Spleen (tissue), 11 donors: ENCODE data around the gene STX12. TPM values are rescaled to one million over a fixed set of nuclear protein-coding genes. Genes with fewer than 3 reads are reported as not detected.

Source experiments
- DNase-seq: peaks from one replicate; pipeline ENCODE4 v3.0.0-alpha.2; 2020
- H3K27ac ChIP-seq, 8 donors: fragments of 200-600 bp; sonication (generic) in 7 of 8; 1 replicate in 4 of 8; 2 replicates in 4 of 8; pipeline versions ENCODE4 v1.5.0 to v1.8.0; 2016 to 2021; ENCODE audit warnings: inconsistent platforms in 4 of 8, mild to moderate bottlenecking in 4 of 8, moderate library complexity in 1 of 8
- H3K27me3 ChIP-seq, 7 donors: fragments of 200-600 bp; sonication (generic) in 6 of 7; replicated peaks in 1 of 7; 1 replicate in 4 of 7; 2 replicates in 3 of 7; pipeline versions ENCODE4 v1.5.0 to v1.8.0; 2016 to 2021; ENCODE audit warnings: inconsistent platforms in 3 of 7, mild to moderate bottlenecking in 1 of 7
- H3K36me3 ChIP-seq, 6 donors: fragments of 200-600 bp; sonication (generic) in 5 of 6; 1 replicate in 4 of 6; 2 replicates in 2 of 6; pipeline versions ENCODE4 v1.5.0 to v1.8.0; 2016 to 2021; ENCODE audit warnings: inconsistent platforms in 2 of 6
- H3K4me1 ChIP-seq, 6 donors: fragments of 200-600 bp; sonication (generic) in 5 of 6; 1 replicate in 3 of 6; 2 replicates in 3 of 6; pipeline versions ENCODE4 v1.5.0 to v1.8.0; 2016 to 2021; ENCODE audit warnings: inconsistent platforms in 3 of 6
- H3K4me3 ChIP-seq, 8 donors: fragments of 200-600 bp; sonication (generic) in 7 of 8; 1 replicate in 4 of 8; 2 replicates in 4 of 8; pipeline versions ENCODE4 v1.5.0 to v1.8.0; 2016 to 2021; ENCODE audit warnings: inconsistent platforms in 4 of 8, mild to moderate bottlenecking in 4 of 8, moderate library complexity in 2 of 8
- H3K9me3 ChIP-seq, 8 donors: fragments of 200-600 bp; sonication (generic) in 7 of 8; 1 replicate in 4 of 8; 2 replicates in 4 of 8; pipeline versions ENCODE4 v1.5.0 to v1.8.0; 2016 to 2021; ENCODE audit warnings: inconsistent platforms in 4 of 8
- POLR2A ChIP-seq, 3 donors: fragments of 450-650 bp; IDR thresholded peaks; one replicate each; pipeline ENCODE4 v1.5.1; 2017; ENCODE audit warnings: antibody characterized with exemption in 3 of 3, mild to moderate bottlenecking in 1 of 3
- POLR2AphosphoS5 ChIP-seq, 3 donors: sonication (generic); formaldehyde crosslinking; IDR thresholded peaks; one replicate each; pipeline ENCODE4 v1.5.1; 2017; ENCODE audit warnings: antibody characterized with exemption in 3 of 3
- WGBS, 5 donors: extraction: QIAGEN DNeasy Blood & Tissue Kit in 3 of 5; methylation state at CpG; one replicate each; pipeline versions ENCODE4 v1.1.5 to v1.1.7; 2013 to 2018; 5-methylcytosine and 5-hydroxymethylcytosine counted together
- intact Hi-C: fragments of 100-400 bp; cut with DNase I; formaldehyde crosslinking; loops from one replicate; pipeline ENCODE4 v1.15.0; 2023; ENCODE audit warnings: low total_unique reads
- polyA plus RNA-seq, 3 donors: library from polyadenylated mRNA; stranded (reverse); fragments of 200-250 nt; gene quantifications; one replicate each; pipeline ENCODE4 v1.2.1, GENCODE V29; 2013
- total RNA-seq, 7 donors: library from RNA; depleted of rRNA in 3 of 7; stranded (reverse); fragments of >200 nt in 3 of 7; fragmentation: NEBNext Ultra II Directional in 4 of 7; extraction: Animal tissue kit (Norgen Biotek cat#: 25700) in 4 of 7; gene quantifications; one replicate each; pipeline versions ENCODE4 v1.1.0 to v1.2.1, GENCODE V29; 2016 to 2021
- TF ChIP-seq, protein P1 (sequence below), 11 experiments: fragments of 200-600 bp in 7 of 11; fragments of 450-650 bp in 4 of 11; sonication (generic) in 4 of 11; IDR thresholded peaks in 8 of 11; conservative IDR thresholded peaks in 3 of 11; 1 replicate in 7 of 11; 2 replicates in 4 of 11; pipeline versions ENCODE4 v1.4.0 to v1.8.0; 2016 to 2021; ENCODE audit warnings: antibody characterized with exemption in 11 of 11, inconsistent platforms in 4 of 11, mild to moderate bottlenecking in 1 of 11
- donor health status: healthy with polysubstance abuse.
- donor health status: DM: no; HTN: no; CAD: no; lungs with moderate emphysema.
- donor health status: DM: no; HTN: no; CAD: no.
- donor health status: Bipolar disorder and iron deficiency.
- donor health status: healthy.
- donor health status: DM: no; HTN: no; CAD: no.
- donor health status: DM: yes; HTN: yes; CAD: no.

The STX12 gene
- total and polyA plus RNA-seq, 10 donors = 17.7 to 88.1 (median 48.2) TPM

DNA sequence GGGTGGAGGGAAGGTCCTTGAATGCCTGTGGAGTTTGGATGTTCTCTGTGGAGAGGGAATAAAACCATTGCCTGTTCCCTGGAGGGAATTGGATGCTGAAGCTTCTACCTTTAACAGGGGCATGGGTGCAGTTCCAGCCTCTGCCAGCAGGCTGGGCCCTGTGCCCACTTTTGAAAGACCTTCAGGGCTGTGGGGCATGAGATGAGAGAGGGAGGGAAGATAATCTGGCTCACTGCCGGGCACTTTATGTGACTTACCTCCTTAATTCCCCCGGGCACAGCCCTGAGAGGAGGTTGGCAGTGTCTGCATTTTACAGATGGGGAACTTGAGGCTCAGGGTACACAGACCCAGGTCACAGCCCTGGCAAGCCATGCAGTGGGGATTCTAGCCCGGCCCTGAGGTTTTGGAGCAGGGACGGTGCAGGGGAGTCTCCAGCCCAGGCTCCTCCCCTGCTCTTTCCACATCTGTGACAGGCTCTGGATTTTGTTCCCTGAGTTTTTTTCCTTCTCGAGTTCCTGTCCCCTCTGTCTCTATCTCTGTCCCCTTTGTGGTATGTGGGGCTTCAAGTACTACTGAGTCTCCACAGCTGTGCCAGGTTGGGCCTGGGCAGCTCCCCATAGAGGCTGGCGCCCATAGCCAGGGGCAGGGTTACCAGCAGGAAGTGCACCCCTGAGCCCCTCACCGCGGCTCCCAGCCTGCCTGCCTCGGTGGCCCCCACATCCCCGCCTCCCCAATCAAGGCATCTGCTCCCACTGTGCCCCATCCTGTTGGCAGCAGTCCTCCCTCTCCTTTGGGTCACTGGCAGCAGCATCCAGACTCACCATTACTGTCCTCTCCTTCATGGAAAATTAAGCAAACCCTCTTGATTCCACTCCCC, 85.3 kb downstream of the STX12 start:
- intact Hi-C loops = loop anchor here (2.0 to 10.0 kb wide), 2 partner anchors 120 to 346 kb away; no protein-coding TSS in a partner anchor

DNA sequence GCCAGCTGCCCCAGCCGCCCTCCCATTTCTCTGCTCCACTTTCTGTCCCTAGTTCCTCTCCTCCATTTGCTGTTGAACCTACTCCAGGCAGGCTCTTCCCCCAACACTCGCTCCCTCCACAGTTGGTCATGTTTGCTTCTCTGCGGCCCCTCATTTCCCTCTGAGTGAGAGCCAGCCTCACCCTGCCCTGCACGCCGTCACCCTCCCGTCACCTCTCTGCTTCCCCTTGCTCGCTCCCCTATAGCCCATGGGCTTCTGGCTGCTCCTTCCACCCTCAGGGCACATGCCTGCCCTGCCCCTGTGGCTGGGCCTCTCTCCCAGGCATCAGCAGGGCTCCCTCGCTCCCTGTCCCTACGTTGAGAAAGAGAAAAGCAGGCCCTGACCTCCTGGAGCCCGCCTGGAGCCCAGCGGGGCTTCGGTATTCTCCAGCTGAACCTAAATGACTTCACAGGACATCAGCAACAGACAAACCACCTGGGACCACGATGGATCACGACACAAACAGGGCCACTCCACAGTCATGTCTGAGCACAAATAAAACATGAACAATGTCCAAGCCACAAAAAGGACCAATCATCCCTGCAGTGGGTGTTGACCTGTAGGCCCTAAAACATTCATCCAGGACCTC, 86.0 kb downstream of the STX12 start:
- peak; percentile 80 for DNase-seq
- peaks cover 11 to 42% (median 31%) of the 10 kb centered on the region in 6 donors for H3K4me1 ChIP-seq
- H3K27me3 ChIP-seq = no peaks in the 10 kb centered on the region
- H3K36me3 ChIP-seq = no peaks in the 10 kb centered on the region
- H3K4me3 ChIP-seq = no peak overlapping the region
- TF ChIP-seq POLR2AphosphoS5 (IDR thresholded peaks at IDR 0.05) = peak in 2 of 3 donors; percentile 42 to 62
- TF ChIP-seq POLR2A (IDR thresholded peaks at IDR 0.05) = no peak
- no peaks in the 10 kb centered on the region for H3K9me3 ChIP-seq
- intact Hi-C loops = loop anchor here (2.0 to 10.0 kb wide), 2 partner anchors 120 to 346 kb away; no protein-coding TSS in a partner anchor
- WGBS, 5 donors = 77 to 83% (median 79%) methylated on average over 12 to 14 of the region's 14 CpGs
- H3K27ac ChIP-seq = peak overlapping the region in 7 of 8 donors; percentile 9 to 85 (median 75)

More for the DNA sequence above, 85.3 kb downstream of the STX12 start:
- H3K36me3 ChIP-seq = no peaks in the 10 kb centered on the region
- peak overlapping the region in 2 of 8 donors; percentile 5 to 46 for H3K4me3 ChIP-seq
- peaks cover 4 to 34% (median 24%) of the 10 kb centered on the region in 6 donors for H3K4me1 ChIP-seq
- H3K27ac ChIP-seq = peak overlapping the region in 7 of 8 donors; percentile 9 to 85 (median 75)
- no peaks in the 10 kb centered on the region for H3K9me3 ChIP-seq
- TF ChIP-seq, protein P1, sequence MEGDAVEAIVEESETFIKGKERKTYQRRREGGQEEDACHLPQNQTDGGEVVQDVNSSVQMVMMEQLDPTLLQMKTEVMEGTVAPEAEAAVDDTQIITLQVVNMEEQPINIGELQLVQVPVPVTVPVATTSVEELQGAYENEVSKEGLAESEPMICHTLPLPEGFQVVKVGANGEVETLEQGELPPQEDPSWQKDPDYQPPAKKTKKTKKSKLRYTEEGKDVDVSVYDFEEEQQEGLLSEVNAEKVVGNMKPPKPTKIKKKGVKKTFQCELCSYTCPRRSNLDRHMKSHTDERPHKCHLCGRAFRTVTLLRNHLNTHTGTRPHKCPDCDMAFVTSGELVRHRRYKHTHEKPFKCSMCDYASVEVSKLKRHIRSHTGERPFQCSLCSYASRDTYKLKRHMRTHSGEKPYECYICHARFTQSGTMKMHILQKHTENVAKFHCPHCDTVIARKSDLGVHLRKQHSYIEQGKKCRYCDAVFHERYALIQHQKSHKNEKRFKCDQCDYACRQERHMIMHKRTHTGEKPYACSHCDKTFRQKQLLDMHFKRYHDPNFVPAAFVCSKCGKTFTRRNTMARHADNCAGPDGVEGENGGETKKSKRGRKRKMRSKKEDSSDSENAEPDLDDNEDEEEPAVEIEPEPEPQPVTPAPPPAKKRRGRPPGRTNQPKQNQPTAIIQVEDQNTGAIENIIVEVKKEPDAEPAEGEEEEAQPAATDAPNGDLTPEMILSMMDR (IDR thresholded peaks at IDR 0.05 in 8 of 11, conservative IDR thresholded peaks at IDR 0.05 in 3 of 11) = peak; percentile 91 to 99 (median 98)
- TF ChIP-seq POLR2A (IDR thresholded peaks at IDR 0.05) (no peak), POLR2AphosphoS5 (IDR thresholded peaks at IDR 0.05) (peak; percentile 28 to 87 (median 62))
- WGBS, 5 donors = 19 to 45% (median 27%) methylated on average over 9 to 10 of the region's 10 CpGs
- H3K27me3 ChIP-seq = no peaks in the 10 kb centered on the region
- DNase-seq = peak; percentile 95

DNA sequence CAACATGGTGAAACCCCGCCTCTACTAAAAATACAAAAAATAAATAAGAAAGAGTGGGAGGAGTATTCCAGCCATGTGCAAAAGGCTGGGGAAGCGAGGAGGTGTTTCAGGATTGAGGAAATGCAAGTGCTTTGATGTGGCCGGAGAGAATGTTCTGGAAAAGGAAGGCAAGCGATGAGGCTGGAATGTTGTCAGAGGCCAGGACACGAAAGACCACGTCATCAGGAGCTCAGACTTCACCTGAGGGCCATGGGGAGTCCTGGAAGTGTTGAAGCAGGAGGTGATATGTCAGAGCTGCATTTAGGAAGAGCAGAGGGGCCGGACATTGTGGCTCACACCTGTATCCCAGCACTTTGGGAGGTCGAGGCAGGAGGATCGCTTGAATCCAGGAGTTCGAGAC, 88.4 kb downstream of the STX12 start:
- TF ChIP-seq POLR2A (IDR thresholded peaks at IDR 0.05) = no peak
- TF ChIP-seq, protein P1 (IDR thresholded peaks at IDR 0.05 in 8 of 11, conservative IDR thresholded peaks at IDR 0.05 in 3 of 11) = no peak
- no peak for TF ChIP-seq POLR2AphosphoS5 (IDR thresholded peaks at IDR 0.05)
- 92 to 95% (median 94%) methylated on average over 10 of the region's 10 CpGs for WGBS, 5 donors
- peak overlapping the region in 2 of 8 donors; percentile 91 to 92 for H3K27ac ChIP-seq
- H3K4me3 ChIP-seq = no peak overlapping the region
- H3K36me3 ChIP-seq = no peaks in the 10 kb centered on the region
- peaks cover 15 to 66% (median 44%) of the 10 kb centered on the region in 6 donors for H3K4me1 ChIP-seq
- no peak for DNase-seq
- no peaks in the 10 kb centered on the region for H3K9me3 ChIP-seq
- no peaks in the 10 kb centered on the region for H3K27me3 ChIP-seq
- intact Hi-C loops = no loop called here

DNA sequence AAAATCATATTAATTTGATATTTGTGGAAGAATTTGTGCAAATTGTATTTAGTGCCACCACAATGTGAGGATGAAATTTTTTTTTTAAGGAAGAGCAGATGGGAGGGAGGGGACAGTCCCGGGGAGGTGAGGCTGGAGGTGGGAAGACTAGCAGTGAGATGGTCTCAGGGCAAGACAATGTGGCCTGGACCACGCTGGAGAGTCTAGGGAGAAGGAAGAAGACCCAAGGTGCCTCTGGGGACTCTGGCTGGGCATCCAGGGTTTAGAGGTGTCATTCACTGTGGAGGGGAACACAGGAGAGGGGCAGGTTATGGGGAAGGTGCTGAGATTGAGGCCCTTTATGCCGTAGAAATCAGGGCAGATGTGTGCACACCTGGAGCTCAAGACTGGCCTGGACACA, 89.0 kb downstream of the STX12 start:
- Histone ChIP-seq H3K36me3 (no peaks in the 10 kb centered on the region), H3K4me1 (peaks cover 15 to 69% (median 45%) of the 10 kb centered on the region in 6 donors), H3K27ac (peak overlapping the region in 6 of 8 donors; percentile 82 to 92 (median 88)), H3K9me3 (no peaks in the 10 kb centered on the region), H3K4me3 (peak overlapping the region in 1 of 8 donors; percentile 44), H3K27me3 (no peaks in the 10 kb centered on the region)
- no peak for TF ChIP-seq POLR2AphosphoS5 (IDR thresholded peaks at IDR 0.05)
- TF ChIP-seq POLR2A (IDR thresholded peaks at IDR 0.05) = no peak
- TF ChIP-seq, protein P1 (IDR thresholded peaks at IDR 0.05 in 8 of 11, conservative IDR thresholded peaks at IDR 0.05 in 3 of 11) = no peak
- no peak for DNase-seq
- intact Hi-C loops = no loop called here
- WGBS, 5 donors = 84 to 89% (median 86%) methylated on average over 3 of the region's 3 CpGs
